Measurements from ENCODE around the gene SPATS1. TPM values are rescaled to one million over a fixed set of nuclear protein-coding genes. Genes with fewer than 3 reads are reported as not detected.
"Not testable (repeated sequence)": the region's sequence is repeated elsewhere in the genome, so short reads cannot be mapped to it uniquely, and the experiment has no call there.

Gene SPATS1
- total RNA-seq, 1 donor from 2014 or later = not detected

DNA sequence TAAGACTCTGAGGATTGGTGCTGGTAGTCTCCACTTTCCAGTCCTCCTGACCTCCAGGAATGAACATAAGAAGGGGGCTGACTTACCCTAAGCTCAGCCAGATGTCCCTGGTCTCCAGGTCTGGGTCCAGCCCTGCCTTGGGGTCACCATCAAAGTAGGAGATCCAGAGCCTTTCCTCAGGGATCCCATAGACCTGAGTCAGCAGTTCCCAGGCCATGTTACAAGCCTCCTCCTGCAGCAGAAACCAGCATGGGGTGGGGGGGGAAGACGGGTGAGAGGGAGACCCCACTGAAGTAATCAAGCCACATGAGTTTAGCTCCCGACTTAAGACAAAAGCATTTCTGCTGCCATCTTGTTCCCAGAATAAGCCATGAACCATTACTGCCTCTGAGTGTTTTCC, 31.1 kb upstream of the SPATS1 start:
- DNase-seq (ENCODE audit: low read depth) = no peak

- DNase-seq (ENCODE audit: low read depth) = no peak
Measured at GRCh38 chr6:44311767-44312166, 30.7 kb upstream of the SPATS1 start.

DNA sequence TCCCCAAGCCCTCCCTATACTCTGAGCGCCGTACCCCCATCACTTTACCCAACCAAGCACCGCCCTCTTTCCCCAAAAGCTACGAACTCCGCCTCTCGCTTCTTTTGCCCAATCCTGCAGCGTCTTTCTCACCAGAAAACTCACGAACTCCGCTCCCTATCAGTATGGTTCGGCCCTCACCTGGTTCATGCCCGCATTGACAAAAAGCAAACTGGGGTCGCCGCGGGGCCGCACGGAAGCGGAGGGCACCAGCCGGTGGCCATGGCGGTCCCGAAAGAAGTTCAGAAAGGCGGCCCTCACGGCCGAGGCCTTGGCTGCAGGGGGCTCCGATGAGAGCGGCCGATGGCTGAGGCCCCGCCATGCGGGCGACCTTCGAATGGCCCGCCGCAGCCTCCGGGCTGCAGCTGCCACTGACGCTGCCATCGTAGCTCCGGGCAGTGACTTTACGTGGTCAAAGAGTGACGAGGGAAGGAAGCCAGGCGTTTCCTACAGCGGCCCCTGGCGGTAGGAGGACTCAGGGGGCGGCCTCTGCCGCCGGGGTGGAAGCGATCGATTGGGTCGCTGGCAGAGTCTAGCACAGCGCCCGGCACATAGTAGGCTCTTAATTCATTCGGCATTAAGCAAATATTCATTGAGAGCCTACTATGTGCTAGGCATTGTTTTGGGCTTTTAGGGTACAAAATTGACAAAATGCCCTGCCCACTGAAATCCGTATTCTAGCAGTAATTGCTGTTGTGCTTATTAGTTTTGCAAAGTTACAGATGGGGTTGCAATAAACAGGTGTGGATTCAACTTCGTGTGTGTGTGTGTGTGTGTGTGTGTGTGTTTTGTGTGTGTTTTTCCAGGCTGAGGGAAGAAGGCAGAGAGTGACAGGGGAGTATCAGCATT, 29.3 kb upstream of the SPATS1 start, which contains the start of gene AARS2:
Gene AARS2 (minus strand): TSS at position 447 of the 888 bp plus-strand sequence. CDS start 24 bp downstream, at position 423.
- peak; percentile 66 for DNase-seq (ENCODE audit: low read depth)

DNA sequence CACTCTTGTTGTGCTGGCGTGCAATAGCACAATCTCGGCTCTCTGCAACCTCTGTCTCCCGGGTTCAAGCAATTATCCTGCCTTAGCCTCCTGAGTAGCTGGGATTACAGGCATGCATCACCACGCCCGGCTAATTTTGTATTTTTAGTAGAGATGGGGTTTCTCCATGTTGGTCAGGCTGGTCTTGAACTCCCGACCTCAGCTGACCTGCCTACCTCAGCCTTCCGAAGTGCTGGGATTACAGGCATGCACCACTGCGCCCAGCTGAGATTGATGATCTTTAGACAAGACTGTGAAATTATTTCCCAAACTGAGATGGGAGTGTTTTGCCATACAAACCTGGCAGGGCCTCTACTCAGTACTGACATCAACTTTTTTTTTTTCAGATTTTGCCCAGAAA, 27.8 kb upstream of the SPATS1 start:
- not testable (repeated sequence) for DNase-seq (ENCODE audit: low read depth)

- DNase-seq (ENCODE audit: low read depth) = no peak
Measured at GRCh38 chr6:44315516-44315915, 26.9 kb upstream of the SPATS1 start.

GRCh38 chr6:44315951-44316350, 26.5 kb upstream of the SPATS1 start:
- no peak for DNase-seq (ENCODE audit: low read depth)

GRCh38 chr6:44316481-44316880, 26.0 kb upstream of the SPATS1 start:
- DNase-seq (ENCODE audit: low read depth) = no peak

GRCh38 chr6:44317136-44317631, 25.3 kb upstream of the SPATS1 start:
- DNase-seq (ENCODE audit: low read depth) = not testable (repeated sequence)

DNA sequence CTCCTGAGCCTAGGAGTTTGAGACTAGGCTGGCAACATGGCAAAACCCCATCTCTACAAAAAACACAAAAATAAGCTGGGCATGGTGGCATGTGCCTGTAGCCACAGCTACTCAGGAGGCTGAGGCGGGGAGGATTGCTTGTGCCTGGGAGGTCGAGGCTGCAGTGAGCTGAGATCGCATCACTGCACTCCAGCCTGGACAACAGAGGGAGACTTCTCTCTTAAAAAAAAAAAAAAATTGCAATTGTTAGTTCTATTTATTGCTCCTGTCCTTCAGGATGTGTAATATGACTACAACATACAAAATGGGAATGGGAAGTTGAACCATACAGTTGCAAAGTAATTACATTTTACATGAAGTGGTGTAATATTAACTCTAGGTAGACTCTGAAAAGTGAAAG, 21.2 kb upstream of the SPATS1 start:
- no peak for DNase-seq (ENCODE audit: low read depth)

DNA sequence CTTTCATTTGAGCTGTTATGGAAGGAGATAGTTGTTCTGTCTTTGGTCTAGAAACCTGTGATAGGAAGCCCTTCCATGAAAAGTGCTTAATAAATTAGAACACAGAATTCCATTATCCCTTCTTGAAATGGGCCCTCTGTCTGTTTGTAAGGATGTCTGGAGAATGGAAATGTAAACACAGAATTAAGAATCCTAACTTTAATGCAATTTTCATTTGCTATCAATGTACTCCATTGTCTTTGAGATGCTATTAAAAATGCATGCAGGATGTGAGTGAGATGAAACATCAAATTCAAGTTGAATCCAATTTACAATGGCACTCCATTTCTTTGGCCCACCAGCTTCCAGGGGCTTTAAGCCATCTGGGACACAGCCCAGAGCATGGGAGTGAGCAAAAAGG, 15.4 kb upstream of the SPATS1 start:
- DNase-seq (ENCODE audit: low read depth) = no peak

GRCh38 chr6:44327760-44328159, 14.7 kb upstream of the SPATS1 start:
- DNase-seq (ENCODE audit: low read depth) = no peak

GRCh38 chr6:44328203-44328602, 14.2 kb upstream of the SPATS1 start:
- DNase-seq (ENCODE audit: low read depth) = not testable (repeated sequence)

DNA sequence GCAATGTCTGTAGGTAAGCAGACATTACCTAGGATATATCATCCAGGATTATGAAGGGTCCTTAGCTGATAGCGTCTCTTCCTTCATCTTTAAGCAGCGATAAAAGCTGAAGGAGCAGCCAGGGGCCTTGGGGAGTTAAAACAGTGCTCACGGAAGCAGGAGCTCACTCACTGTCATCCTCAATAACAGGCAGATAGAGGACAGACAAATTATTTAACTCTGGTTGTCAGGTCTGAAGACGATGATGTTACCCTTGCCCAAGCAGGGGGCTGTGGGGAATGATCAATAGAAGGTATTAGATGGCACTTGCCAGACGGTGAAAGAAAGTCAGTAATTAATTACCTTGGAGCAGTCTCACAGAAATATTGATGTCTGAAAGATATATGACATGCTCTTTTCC, 12.6 kb upstream of the SPATS1 start:
- no peak for DNase-seq (ENCODE audit: low read depth)

GRCh38 chr6:44332585-44332984, 9.9 kb upstream of the SPATS1 start:
- no peak for DNase-seq (ENCODE audit: low read depth)

GRCh38 chr6:44333273-44333919, 9.1 kb upstream of the SPATS1 start:
- no peak for DNase-seq (ENCODE audit: low read depth)

GRCh38 chr6:44333942-44334341, 8.5 kb upstream of the SPATS1 start:
- DNase-seq (ENCODE audit: low read depth) = no peak

DNA sequence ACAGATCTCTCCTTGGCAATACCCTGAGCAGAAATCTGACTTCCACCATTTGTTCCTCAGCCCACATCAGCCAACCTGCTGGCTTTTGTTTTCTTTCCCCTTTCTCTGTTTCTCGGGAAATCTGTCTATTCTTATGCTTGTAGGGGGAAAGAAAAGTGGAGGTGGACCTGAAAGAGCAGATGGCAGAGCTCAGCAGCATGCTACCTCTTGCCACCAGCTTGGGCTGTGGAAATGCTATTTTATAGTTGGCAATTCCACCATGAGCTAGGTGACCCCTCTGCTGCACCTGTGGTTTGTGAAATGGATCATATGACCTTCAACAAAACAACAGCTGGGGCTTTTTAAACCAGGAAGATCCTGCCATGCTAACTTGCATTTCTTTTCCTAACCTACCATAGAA, 6.8 kb upstream of the SPATS1 start:
- no peak for DNase-seq (ENCODE audit: low read depth)

GRCh38 chr6:44338228-44339122, 4.0 kb upstream of the SPATS1 start:
- peak; percentile 46 for DNase-seq (ENCODE audit: low read depth)

- no peak for DNase-seq (ENCODE audit: low read depth)
Measured at GRCh38 chr6:44339301-44339700, 3.1 kb upstream of the SPATS1 start.

GRCh38 chr6:44339763-44340625, 2.5 kb upstream of the SPATS1 start:
- peak; percentile 93 for DNase-seq (ENCODE audit: low read depth)

All from renal cortical epithelial cell (primary cell).